ENCODE measurements around the gene PSEN2.

DNA sequence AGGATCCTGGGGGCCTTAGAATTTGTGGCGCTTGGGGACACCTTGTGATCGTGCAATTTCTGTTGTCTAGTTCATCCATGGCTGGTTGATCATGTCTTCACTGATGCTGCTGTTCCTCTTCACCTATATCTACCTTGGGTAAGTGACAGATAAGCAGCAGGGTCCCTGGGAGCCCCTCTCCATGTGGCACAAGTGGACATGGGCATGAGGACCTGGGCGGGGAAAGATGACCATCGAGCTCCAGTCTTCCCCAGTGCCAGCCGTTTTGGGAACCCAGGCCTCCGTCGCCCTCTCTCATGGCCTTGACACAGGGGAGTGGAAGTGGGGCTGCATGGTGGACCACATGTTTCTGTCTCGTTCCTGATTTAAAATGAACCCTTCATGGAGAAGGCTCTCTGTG lies 17.6 kb downstream of the PSEN2 start:
- TF ChIP-seq CTCF (conservative IDR thresholded peaks at IDR 0.05 in 1 of 2, IDR thresholded peaks at IDR 0.05 in 1 of 2; ENCODE audit: low read depth in 1 of 2, low read length in 2 of 2) (no peak), EZH2 (IDR thresholded peaks at IDR 0.05; ENCODE audit: low read length, missing control alignments) (no peak)
